CD4-positive, alpha-beta memory T cell (primary cell): ENCODE results near the gene EMC8. TPM values are rescaled to one million over a fixed set of nuclear protein-coding genes. Genes with fewer than 3 reads are reported as not detected.

Experiments used
- CTCF ChIA-PET: fragments of 350-600 bp; sonication (Branson Sonifier 250); formaldehyde crosslinking; loops from one replicate; lab custom pipeline; 2021; ENCODE audit warnings: inconsistent platforms; ENCODE audit not compliant: partially characterized antibody; lab: Charles Lee
- POLR2A ChIA-PET: fragments of 350-600 bp; sonication (Branson Sonifier 250); formaldehyde crosslinking; loops from one replicate; lab custom pipeline; 2021; ENCODE audit not compliant: partially characterized antibody; lab: Charles Lee
- DNase-seq, 5 donors: peaks; one replicate each; pipeline versions ENCODE4 v3.0.0 to v3.0.0-alpha.2; 2020 to 2022; ENCODE audit warnings: mixed read lengths in 1 of 5
- H3K27ac ChIP-seq: one replicate; pipeline ENCODE4 v1.7.0; 2013; ENCODE audit warnings: low read depth, low read length
- H3K27me3 ChIP-seq: 2 replicates; pipeline ENCODE4 v1.7.0; 2013; ENCODE audit warnings: mild to moderate bottlenecking, low read length, moderate library complexity; ENCODE audit not compliant: insufficient read depth
- H3K36me3 ChIP-seq: 2 replicates; pipeline ENCODE4 v1.7.0; 2013; ENCODE audit warnings: mild to moderate bottlenecking, low read length, moderate library complexity; ENCODE audit not compliant: insufficient read depth
- H3K4me1 ChIP-seq: 2 replicates; pipeline ENCODE4 v1.7.0; 2013; ENCODE audit warnings: mild to moderate bottlenecking, low read length, moderate library complexity; ENCODE audit not compliant: insufficient read depth
- H3K4me3 ChIP-seq, 2 donors: one replicate each; pipeline ENCODE4 v1.7.0; 2013; ENCODE audit warnings: low read length in 2 of 2, mild to moderate bottlenecking in 1 of 2
- H3K9me3 ChIP-seq, 2 donors: one replicate each; pipeline ENCODE4 v1.7.0; 2013; ENCODE audit warnings: low read length in 2 of 2, control low read depth in 1 of 2; ENCODE audit not compliant: control insufficient read depth in 1 of 2
- H3K27ac Mint-ChIP-seq, 7 donors: one replicate each; pipeline ENCODE4 v1.8.0; 2020 to 2021; ENCODE audit warnings: mixed read lengths in 7 of 7, mild to moderate bottlenecking in 6 of 7, inconsistent platforms in 3 of 7, moderate library complexity in 3 of 7
- H3K27me3 Mint-ChIP-seq, 2 donors: one replicate each; pipeline ENCODE4 v1.8.0; 2020 to 2021; ENCODE audit warnings: mixed read lengths in 2 of 2
- H3K36me3 Mint-ChIP-seq, 2 donors: one replicate each; pipeline ENCODE4 v1.8.0; 2020 to 2021; ENCODE audit warnings: mixed read lengths in 2 of 2, inconsistent platforms in 1 of 2, mild to moderate bottlenecking in 1 of 2
- H3K4me1 Mint-ChIP-seq, 4 donors: one replicate each; pipeline ENCODE4 v1.8.0; 2020 to 2021; ENCODE audit warnings: mixed read lengths in 4 of 4, mild to moderate bottlenecking in 1 of 4
- H3K4me3 Mint-ChIP-seq, 8 donors: one replicate each; pipeline ENCODE4 v1.8.0; 2020 to 2021; ENCODE audit warnings: mixed read lengths in 8 of 8, mild to moderate bottlenecking in 7 of 8, moderate library complexity in 6 of 8, inconsistent platforms in 3 of 8
- H3K9me3 Mint-ChIP-seq, 8 donors: one replicate each; pipeline ENCODE4 v1.8.0; 2020 to 2021; ENCODE audit warnings: mixed read lengths in 8 of 8, mild to moderate bottlenecking in 5 of 8, inconsistent platforms in 3 of 8, moderate library complexity in 1 of 8
- intact Hi-C: fragments of 100-400 bp; cut with micrococcal nuclease; formaldehyde crosslinking; loops from one replicate; pipeline ENCODE4 v1.15.1; 2023
- polyA plus RNA-seq, 2 donors: library from polyadenylated mRNA; unstranded; fragments of 300-500 nt; fragmentation: Illumina TruSeq; gene quantifications; one replicate each; pipeline ENCODE4 v1.2.3, GENCODE V29; 2021
- total RNA-seq, 2 experiments: library from RNA; stranded (reverse); gene quantifications; one replicate each; pipeline ENCODE4 v1.2.3, GENCODE V29; 2021

The EMC8 gene
- total and polyA plus RNA-seq, 4 experiments from 2014 or later, result 22.1 to 22.8 (median 22.7) TPM

- H3K36me3 ChIP-seq, result no peaks in the 10 kb centered on the region
- H3K4me1 ChIP-seq, result no peaks in the 10 kb centered on the region
- no peak overlapping the region for H3K27ac ChIP-seq
- no peak overlapping the region for H3K4me3 ChIP-seq
- peaks cover 7% of the 10 kb centered on the region for H3K27me3 ChIP-seq
- intact Hi-C loops, result no loop called here
- H3K27me3 Mint-ChIP-seq, result peaks cover 2 to 20% of the 10 kb centered on the region in 2 donors
- H3K9me3 ChIP-seq, result no peaks in the 10 kb centered on the region
- CTCF ChIA-PET, result interaction anchor here (1.0 kb wide), 1 partner anchor 23 kb away, joined by 3 read pairs; no protein-coding TSS in a partner anchor
- H3K36me3 Mint-ChIP-seq, result no peaks in the 10 kb centered on the region
- H3K4me1 Mint-ChIP-seq, result peaks cover 0 to 6% (median 0%) of the 10 kb centered on the region in 4 donors
- H3K4me3 Mint-ChIP-seq, result no peak overlapping the region
- H3K9me3 Mint-ChIP-seq, result peaks cover 0 to 7% (median 0%) of the 10 kb centered on the region in 8 donors
- POLR2A ChIA-PET, result no interaction called here
- H3K27ac Mint-ChIP-seq, result peak overlapping the region in 1 of 7 donors; percentile 32
- no peak for DNase-seq
Measured at GRCh38 chr16:85844786-85845185, 45.4 kb upstream of the EMC8 start.

GRCh38 chr16:85844169-85844481, 44.8 kb upstream of the EMC8 start:
- ChIA-PET POLR2A (no interaction called here), CTCF (no interaction called here)
- Histone ChIP-seq H3K4me1 (no peaks in the 10 kb centered on the region), H3K36me3 (no peaks in the 10 kb centered on the region), H3K27ac (no peak overlapping the region), H3K4me3 (no peak overlapping the region), H3K27me3 (peaks cover 7% of the 10 kb centered on the region), H3K9me3 (no peaks in the 10 kb centered on the region)
- Mint-ChIP-seq H3K9me3 (peaks cover 0 to 7% (median 0%) of the 10 kb centered on the region in 8 donors), H3K27me3 (peaks cover 4 to 19% of the 10 kb centered on the region in 2 donors), H3K4me3 (no peak overlapping the region), H3K36me3 (no peaks in the 10 kb centered on the region), H3K4me1 (peaks cover 0 to 6% (median 0%) of the 10 kb centered on the region in 4 donors), H3K27ac (no peak overlapping the region)
- intact Hi-C loops, result no loop called here
- no peak for DNase-seq

- no peaks in the 10 kb centered on the region for H3K4me1 ChIP-seq
- ChIA-PET CTCF (no interaction called here), POLR2A (no interaction called here)
- peaks cover 7% of the 10 kb centered on the region for H3K27me3 ChIP-seq
- H3K9me3 ChIP-seq, result no peaks in the 10 kb centered on the region
- H3K9me3 Mint-ChIP-seq, result peaks cover 0 to 7% (median 0%) of the 10 kb centered on the region in 8 donors
- DNase-seq, result no peak
- H3K36me3 Mint-ChIP-seq, result no peaks in the 10 kb centered on the region
- H3K4me1 Mint-ChIP-seq, result peaks cover 0 to 6% (median 0%) of the 10 kb centered on the region in 4 donors
- no peak overlapping the region for H3K4me3 ChIP-seq
- H3K27ac ChIP-seq, result no peak overlapping the region
- peaks cover 4 to 21% of the 10 kb centered on the region in 2 donors for H3K27me3 Mint-ChIP-seq
- intact Hi-C loops, result no loop called here
- no peaks in the 10 kb centered on the region for H3K36me3 ChIP-seq
- H3K4me3 Mint-ChIP-seq, result no peak overlapping the region
- no peak overlapping the region for H3K27ac Mint-ChIP-seq
Measured at GRCh38 chr16:85843471-85844168, 44.3 kb upstream of the EMC8 start.

GRCh38 chr16:85842848-85843247, 43.5 kb upstream of the EMC8 start:
- H3K9me3 ChIP-seq, result no peaks in the 10 kb centered on the region
- H3K27ac Mint-ChIP-seq, result no peak overlapping the region
- H3K4me3 Mint-ChIP-seq, result no peak overlapping the region
- H3K27me3 ChIP-seq, result peaks cover 7% of the 10 kb centered on the region
- CTCF ChIA-PET, result no interaction called here
- H3K36me3 ChIP-seq, result no peaks in the 10 kb centered on the region
- H3K27me3 Mint-ChIP-seq, result peaks cover 4 to 21% of the 10 kb centered on the region in 2 donors
- H3K9me3 Mint-ChIP-seq, result peaks cover 0 to 7% (median under 1%) of the 10 kb centered on the region in 8 donors
- no peaks in the 10 kb centered on the region for H3K4me1 ChIP-seq
- no peaks in the 10 kb centered on the region for H3K36me3 Mint-ChIP-seq
- H3K4me1 Mint-ChIP-seq, result peaks cover 0 to 6% (median 0%) of the 10 kb centered on the region in 4 donors
- intact Hi-C loops, result no loop called here
- POLR2A ChIA-PET, result no interaction called here
- H3K4me3 ChIP-seq, result no peak overlapping the region
- no peak for DNase-seq
- no peak overlapping the region for H3K27ac ChIP-seq

GRCh38 chr16:85842435-85842834, 43.1 kb upstream of the EMC8 start:
- Histone ChIP-seq H3K27ac (no peak overlapping the region), H3K4me1 (no peaks in the 10 kb centered on the region), H3K4me3 (no peak overlapping the region), H3K9me3 (no peaks in the 10 kb centered on the region), H3K27me3 (peaks cover 7% of the 10 kb centered on the region), H3K36me3 (no peaks in the 10 kb centered on the region)
- H3K9me3 Mint-ChIP-seq, result peaks cover 0 to 7% (median under 1%) of the 10 kb centered on the region in 8 donors
- peaks cover 4 to 21% of the 10 kb centered on the region in 2 donors for H3K27me3 Mint-ChIP-seq
- H3K4me3 Mint-ChIP-seq, result no peak overlapping the region
- no peak for DNase-seq
- no peaks in the 10 kb centered on the region for H3K36me3 Mint-ChIP-seq
- POLR2A ChIA-PET, result no interaction called here
- CTCF ChIA-PET, result no interaction called here
- intact Hi-C loops, result no loop called here
- peaks cover 0 to 6% (median 0%) of the 10 kb centered on the region in 4 donors for H3K4me1 Mint-ChIP-seq
- no peak overlapping the region for H3K27ac Mint-ChIP-seq

GRCh38 chr16:85840801-85841200, 41.5 kb upstream of the EMC8 start:
- DNase-seq, result no peak
- Mint-ChIP-seq H3K4me1 (peaks cover 0 to 3% (median 0%) of the 10 kb centered on the region in 4 donors), H3K36me3 (no peaks in the 10 kb centered on the region), H3K27me3 (peaks cover 4 to 14% of the 10 kb centered on the region in 2 donors), H3K27ac (no peak overlapping the region), H3K4me3 (no peak overlapping the region), H3K9me3 (peaks cover 0 to 7% (median under 1%) of the 10 kb centered on the region in 8 donors)
- no peaks in the 10 kb centered on the region for H3K36me3 ChIP-seq
- no peak overlapping the region for H3K27ac ChIP-seq
- ChIA-PET POLR2A (no interaction called here), CTCF (no interaction called here)
- no peaks in the 10 kb centered on the region for H3K4me1 ChIP-seq
- H3K27me3 ChIP-seq, result peaks cover 7% of the 10 kb centered on the region
- no peak overlapping the region for H3K4me3 ChIP-seq
- H3K9me3 ChIP-seq, result no peaks in the 10 kb centered on the region
- intact Hi-C loops, result no loop called here

- CTCF ChIA-PET, result no interaction called here
Measured at GRCh38 chr16:85840395-85840794, 41.1 kb upstream of the EMC8 start.

More at GRCh38 chr16:85840395-85840794, 41.1 kb upstream of the EMC8 start:
- Histone ChIP-seq H3K4me3 (no peak overlapping the region), H3K4me1 (no peaks in the 10 kb centered on the region), H3K36me3 (no peaks in the 10 kb centered on the region), H3K27me3 (peaks cover 7% of the 10 kb centered on the region), H3K9me3 (no peaks in the 10 kb centered on the region), H3K27ac (no peak overlapping the region)
- Mint-ChIP-seq H3K4me1 (peaks cover 0 to 3% (median 0%) of the 10 kb centered on the region in 4 donors), H3K4me3 (no peak overlapping the region), H3K27me3 (peaks cover 4 to 14% of the 10 kb centered on the region in 2 donors), H3K36me3 (no peaks in the 10 kb centered on the region), H3K27ac (no peak overlapping the region), H3K9me3 (peaks cover 0 to 7% (median under 1%) of the 10 kb centered on the region in 8 donors)
- POLR2A ChIA-PET, result no interaction called here
- intact Hi-C loops, result no loop called here
- DNase-seq, result no peak
